ENCODE measurements around the gene HTR2C.
"Not testable (repeated sequence)": the region's sequence is repeated elsewhere in the genome, so short reads cannot be mapped to it uniquely, and the experiment has no call there.

HTR2C gene

GRCh38 chrX:114906984-114907510 is 323.2 kb downstream of the HTR2C start:
- DNase-seq (ENCODE audit: insufficient read length) (no peak), FAIRE-seq (no peak)
- TF ChIP-seq TAF1 (IDR thresholded peaks at IDR 0.05; ENCODE audit: borderline replicate concordance, low read depth, low read length) (no peak), POLR2A (IDR thresholded peaks at IDR 0.05; ENCODE audit: low read depth, low read length) (no peak), POLR2AphosphoS5 (IDR thresholded peaks at IDR 0.05; ENCODE audit: low read depth, low read length) (no peak)

GRCh38 chrX:114924423-114924822 is 340.5 kb downstream of the HTR2C start:
- DNase-seq (ENCODE audit: insufficient read length) (no peak), FAIRE-seq (no peak)

GRCh38 chrX:114924856-114925255 is 341.0 kb downstream of the HTR2C start:
- FAIRE-seq: no peak
- DNase-seq (ENCODE audit: insufficient read length): no peak
- TF ChIP-seq POLR2A (IDR thresholded peaks at IDR 0.05; ENCODE audit: low read depth, low read length) (no peak), POLR2AphosphoS5 (IDR thresholded peaks at IDR 0.05; ENCODE audit: low read depth, low read length) (no peak), TAF1 (IDR thresholded peaks at IDR 0.05; ENCODE audit: borderline replicate concordance, low read depth, low read length) (no peak)

More at GRCh38 chrX:114924423-114924822, 340.5 kb downstream of the HTR2C start:
- TF ChIP-seq POLR2A (IDR thresholded peaks at IDR 0.05; ENCODE audit: low read depth, low read length) (no peak), POLR2AphosphoS5 (IDR thresholded peaks at IDR 0.05; ENCODE audit: low read depth, low read length) (no peak), TAF1 (IDR thresholded peaks at IDR 0.05; ENCODE audit: borderline replicate concordance, low read depth, low read length) (no peak)

- TF ChIP-seq POLR2A (IDR thresholded peaks at IDR 0.05; ENCODE audit: low read depth, low read length): no peak
- TF ChIP-seq POLR2AphosphoS5 (IDR thresholded peaks at IDR 0.05; ENCODE audit: low read depth, low read length): no peak
- no peak for TF ChIP-seq TAF1 (IDR thresholded peaks at IDR 0.05; ENCODE audit: borderline replicate concordance, low read depth, low read length)
- no peak for DNase-seq (ENCODE audit: insufficient read length)
- no peak for FAIRE-seq
Observed at GRCh38 chrX:114930227-114930626, 346.3 kb downstream of the HTR2C start.

GRCh38 chrX:114932550-114932949 is 348.7 kb downstream of the HTR2C start:
- no peak for TF ChIP-seq POLR2AphosphoS5 (IDR thresholded peaks at IDR 0.05; ENCODE audit: low read depth, low read length)
- no peak for TF ChIP-seq POLR2A (IDR thresholded peaks at IDR 0.05; ENCODE audit: low read depth, low read length)
- TF ChIP-seq TAF1 (IDR thresholded peaks at IDR 0.05; ENCODE audit: borderline replicate concordance, low read depth, low read length): no peak
- DNase-seq (ENCODE audit: insufficient read length): no peak
- no peak for FAIRE-seq

- FAIRE-seq; DNase-seq (ENCODE audit: insufficient read length): not testable (repeated sequence)
Observed at GRCh38 chrX:114933291-114933690, 349.4 kb downstream of the HTR2C start.

GRCh38 chrX:114937090-114937489 is 353.2 kb downstream of the HTR2C start:
- FAIRE-seq; DNase-seq (ENCODE audit: insufficient read length): not testable (repeated sequence)

GRCh38 chrX:114952696-114953095 is 368.8 kb downstream of the HTR2C start:
- FAIRE-seq (no peak), DNase-seq (ENCODE audit: insufficient read length) (no peak)
- TF ChIP-seq POLR2AphosphoS5 (IDR thresholded peaks at IDR 0.05; ENCODE audit: low read depth, low read length) (no peak), TAF1 (IDR thresholded peaks at IDR 0.05; ENCODE audit: borderline replicate concordance, low read depth, low read length) (no peak), POLR2A (IDR thresholded peaks at IDR 0.05; ENCODE audit: low read depth, low read length) (no peak)

All from GM12892 (cell line).